ENCODE data around the gene ACSL5.
"Not testable (repeated sequence)": the region's sequence is repeated elsewhere in the genome, so short reads cannot be mapped to it uniquely, and the experiment has no call there.

GRCh38 chr10:112464074-112464473 is 90.2 kb downstream of the ACSL5 start:
- TF ChIP-seq, protein P1, sequence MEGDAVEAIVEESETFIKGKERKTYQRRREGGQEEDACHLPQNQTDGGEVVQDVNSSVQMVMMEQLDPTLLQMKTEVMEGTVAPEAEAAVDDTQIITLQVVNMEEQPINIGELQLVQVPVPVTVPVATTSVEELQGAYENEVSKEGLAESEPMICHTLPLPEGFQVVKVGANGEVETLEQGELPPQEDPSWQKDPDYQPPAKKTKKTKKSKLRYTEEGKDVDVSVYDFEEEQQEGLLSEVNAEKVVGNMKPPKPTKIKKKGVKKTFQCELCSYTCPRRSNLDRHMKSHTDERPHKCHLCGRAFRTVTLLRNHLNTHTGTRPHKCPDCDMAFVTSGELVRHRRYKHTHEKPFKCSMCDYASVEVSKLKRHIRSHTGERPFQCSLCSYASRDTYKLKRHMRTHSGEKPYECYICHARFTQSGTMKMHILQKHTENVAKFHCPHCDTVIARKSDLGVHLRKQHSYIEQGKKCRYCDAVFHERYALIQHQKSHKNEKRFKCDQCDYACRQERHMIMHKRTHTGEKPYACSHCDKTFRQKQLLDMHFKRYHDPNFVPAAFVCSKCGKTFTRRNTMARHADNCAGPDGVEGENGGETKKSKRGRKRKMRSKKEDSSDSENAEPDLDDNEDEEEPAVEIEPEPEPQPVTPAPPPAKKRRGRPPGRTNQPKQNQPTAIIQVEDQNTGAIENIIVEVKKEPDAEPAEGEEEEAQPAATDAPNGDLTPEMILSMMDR (conservative IDR thresholded peaks at IDR 0.05): not testable (repeated sequence)
- not testable (repeated sequence) for TF ChIP-seq ZFX (IDR thresholded peaks at IDR 0.05)
